ENCODE measurements around the gene DHX8. TPM values are rescaled to one million over a fixed set of nuclear protein-coding genes. Genes with fewer than 3 reads are reported as not detected.

DHX8 gene
- total and polyA plus RNA-seq, 2 donors (not counting 1 experiment from before 2014, with no cell fraction given), result 31.2 to 42.3 TPM

- Histone ChIP-seq H3K27ac (ENCODE audit: insufficient read depth, low read length) (no peak overlapping the region), H3K36me3 (ENCODE audit: control insufficient read depth, insufficient read depth, low read length) (no peaks in the 10 kb centered on the region), H3K9me3 (ENCODE audit: control insufficient read depth, insufficient read depth, low read depth, low read length) (no peaks in the 10 kb centered on the region), H3K79me2 (ENCODE audit: control insufficient read depth, insufficient read depth, low read length) (no peaks in the 10 kb centered on the region), H4K20me1 (ENCODE audit: control insufficient read depth, extremely low read depth, insufficient read depth, low read length) (no peaks in the 10 kb centered on the region), H3K4me3 (replicated peaks in 1 of 4; ENCODE audit: control extremely low read depth in 1 of 4, insufficient read depth in 1 of 4, low read depth in 3 of 4, low read length in 4 of 4) (no peak overlapping the region), H3K4me2 (ENCODE audit: extremely low read depth, insufficient read depth, low read length) (peak overlapping the region; percentile 19), H3K4me1 (ENCODE audit: control insufficient read depth, extremely low read depth, insufficient read depth, low read length) (no peaks in the 10 kb centered on the region), H2AFZ (ENCODE audit: low read length) (no peak overlapping the region), H3K9ac (ENCODE audit: insufficient read depth, low read length) (no peak overlapping the region), H3K27me3 (ENCODE audit: control insufficient read depth, insufficient read depth, low read length) (no peaks in the 10 kb centered on the region)
- TF ChIP-seq EZH2 (IDR thresholded peaks at IDR 0.05; ENCODE audit: low read length, missing control alignments), result no peak
- TF ChIP-seq CTCF (conservative IDR thresholded peaks at IDR 0.05 in 1 of 2, IDR thresholded peaks at IDR 0.05 in 1 of 2; ENCODE audit: low read depth in 1 of 2, low read length in 2 of 2), result no peak
- DNase-seq (ENCODE audit: low read depth in 2 of 2), result no peak
These were observed 79.2 kb downstream of the DHX8 start for GRCh38 chr17:43562679-43563599.

GRCh38 chr17:43563600-43564594, 80.1 kb downstream of the DHX8 start:
- Histone ChIP-seq H3K4me2 (ENCODE audit: extremely low read depth, insufficient read depth, low read length) (no peak overlapping the region), H3K4me3 (replicated peaks in 1 of 4; ENCODE audit: control extremely low read depth in 1 of 4, insufficient read depth in 1 of 4, low read depth in 3 of 4, low read length in 4 of 4) (no peak overlapping the region), H3K27me3 (ENCODE audit: control insufficient read depth, insufficient read depth, low read length) (no peaks in the 10 kb centered on the region), H4K20me1 (ENCODE audit: control insufficient read depth, extremely low read depth, insufficient read depth, low read length) (no peaks in the 10 kb centered on the region), H3K27ac (ENCODE audit: insufficient read depth, low read length) (no peak overlapping the region), H2AFZ (ENCODE audit: low read length) (no peak overlapping the region), H3K79me2 (ENCODE audit: control insufficient read depth, insufficient read depth, low read length) (no peaks in the 10 kb centered on the region), H3K9me3 (ENCODE audit: control insufficient read depth, insufficient read depth, low read depth, low read length) (no peaks in the 10 kb centered on the region), H3K9ac (ENCODE audit: insufficient read depth, low read length) (no peak overlapping the region), H3K4me1 (ENCODE audit: control insufficient read depth, extremely low read depth, insufficient read depth, low read length) (no peaks in the 10 kb centered on the region), H3K36me3 (ENCODE audit: control insufficient read depth, insufficient read depth, low read length) (no peaks in the 10 kb centered on the region)
- TF ChIP-seq EZH2 (IDR thresholded peaks at IDR 0.05; ENCODE audit: low read length, missing control alignments), result no peak
- TF ChIP-seq CTCF (conservative IDR thresholded peaks at IDR 0.05 in 1 of 2, IDR thresholded peaks at IDR 0.05 in 1 of 2; ENCODE audit: low read depth in 1 of 2, low read length in 2 of 2), result no peak
- DNase-seq (ENCODE audit: low read depth in 2 of 2), result no peak
